GM19397 (cell line): Measurements from ENCODE around the gene MMP23B.
"Not testable (repeated sequence)": the region's sequence is repeated elsewhere in the genome, so short reads cannot be mapped to it uniquely, and the experiment has no call there.

Experiments used
- ATAC-seq: cut with Tn5 transposase; IDR thresholded peaks from one replicate; pipeline ENCODE4 v1.9.1; 2021; ENCODE audit warnings: mild to moderate bottlenecking, moderate library complexity; ENCODE audit not compliant: unreplicated experiment

Gene MMP23B

DNA sequence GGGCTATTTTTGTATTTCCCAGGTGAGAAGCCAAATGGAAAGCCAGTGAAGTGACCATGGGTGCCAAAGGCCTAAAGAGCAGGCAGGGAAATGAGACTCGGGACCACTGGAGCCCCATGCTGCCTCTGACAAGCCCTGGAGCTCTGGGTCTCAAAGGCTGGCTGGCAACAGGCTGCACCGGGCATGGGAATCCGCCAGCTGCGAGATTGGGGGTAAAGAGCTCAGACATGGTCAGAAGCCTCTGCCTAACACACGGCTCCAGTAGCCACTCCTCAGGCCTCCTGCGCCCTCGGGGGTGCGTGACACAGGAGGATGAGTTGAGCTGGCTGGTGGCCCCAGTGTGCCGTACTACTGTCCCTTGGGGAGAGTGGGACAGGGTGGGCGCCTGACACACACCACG, 32.3 kb downstream of the MMP23B start:
- ATAC-seq, result not testable (repeated sequence)

DNA sequence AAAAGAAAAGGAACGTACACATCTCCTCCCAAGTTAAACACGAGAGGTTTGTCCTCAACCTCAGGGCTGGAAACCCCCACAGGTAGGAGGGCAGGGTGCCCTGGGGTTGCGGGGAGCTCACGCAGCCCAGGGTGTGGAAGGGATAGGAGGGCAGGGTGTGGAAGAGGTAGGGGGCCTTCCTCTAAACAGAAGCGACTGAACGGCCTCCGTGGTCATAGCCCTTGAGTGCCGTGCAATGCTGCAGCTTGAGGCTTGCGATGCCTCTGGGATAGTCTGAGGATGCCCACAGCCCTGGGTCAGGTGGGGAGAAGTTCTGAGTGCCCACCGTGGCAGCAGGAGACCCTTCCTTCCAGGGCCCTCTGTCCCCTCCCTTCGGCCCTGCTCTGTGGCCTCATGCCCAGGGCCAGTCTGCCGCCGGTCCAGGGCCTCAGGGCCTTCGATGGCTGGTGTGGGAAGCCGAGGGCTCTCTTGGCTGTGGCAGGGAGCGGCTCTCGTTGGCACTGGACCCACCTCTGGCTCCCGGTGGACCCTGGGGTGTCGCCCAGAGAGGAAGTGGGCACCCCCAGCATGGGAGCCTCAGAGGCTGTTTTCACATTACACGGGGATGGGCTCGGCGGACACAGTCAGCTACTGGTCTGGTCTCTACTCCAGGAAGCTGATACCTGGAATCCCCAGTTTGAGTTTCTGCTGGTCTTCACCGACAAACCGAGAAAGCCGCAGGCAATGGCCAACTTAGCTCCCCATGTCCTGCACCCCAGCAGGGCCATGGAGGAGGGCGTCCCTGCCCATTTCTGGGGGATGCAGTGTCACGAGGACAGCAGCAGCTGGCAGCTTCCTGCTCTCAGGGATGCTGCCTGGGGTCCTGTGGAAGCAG, 33.2 kb downstream of the MMP23B start:
- no peak for ATAC-seq

DNA sequence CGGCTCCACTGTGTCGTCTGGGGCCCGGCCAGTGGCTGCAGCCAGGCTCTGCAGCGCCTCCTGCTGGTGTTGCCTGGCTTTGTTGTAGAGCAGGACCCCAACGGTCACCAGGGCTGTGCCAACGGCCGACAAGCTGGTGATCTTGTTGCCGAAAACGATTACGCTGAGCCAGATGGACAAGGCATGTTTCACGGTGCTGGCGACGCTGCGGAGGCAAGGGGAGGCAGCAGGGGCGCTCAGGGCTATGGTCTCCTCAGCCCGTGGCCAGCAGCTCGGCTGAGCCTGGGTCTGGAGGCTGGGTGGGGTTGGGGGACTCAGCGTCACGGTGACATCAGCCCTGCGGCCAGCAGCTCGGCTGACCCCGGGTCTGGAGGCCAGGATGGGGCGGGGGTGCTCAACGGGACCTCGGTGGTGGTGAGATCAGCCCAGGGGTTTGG, 33.9 kb downstream of the MMP23B start:
- ATAC-seq, result no peak

DNA sequence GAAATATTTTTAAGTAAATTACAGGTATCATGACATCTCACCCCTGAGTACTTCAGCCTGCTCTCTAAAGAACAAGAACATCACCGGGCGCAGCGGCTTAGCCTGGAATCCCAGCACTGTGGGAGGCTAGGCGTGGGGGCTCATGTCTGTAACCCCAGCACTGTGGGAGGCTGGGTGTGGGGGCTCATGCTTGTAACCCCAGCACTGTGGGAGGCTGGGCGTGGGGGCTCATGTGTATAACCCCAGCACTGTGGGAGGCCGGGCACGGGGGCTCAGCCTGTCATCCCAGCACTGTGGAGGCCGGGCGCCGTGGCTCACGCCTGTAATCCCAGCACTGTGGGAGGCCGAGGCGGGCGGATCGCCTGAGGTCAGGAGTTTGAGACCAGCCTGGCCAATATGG, 34.6 kb downstream of the MMP23B start:
- no peak for ATAC-seq

DNA sequence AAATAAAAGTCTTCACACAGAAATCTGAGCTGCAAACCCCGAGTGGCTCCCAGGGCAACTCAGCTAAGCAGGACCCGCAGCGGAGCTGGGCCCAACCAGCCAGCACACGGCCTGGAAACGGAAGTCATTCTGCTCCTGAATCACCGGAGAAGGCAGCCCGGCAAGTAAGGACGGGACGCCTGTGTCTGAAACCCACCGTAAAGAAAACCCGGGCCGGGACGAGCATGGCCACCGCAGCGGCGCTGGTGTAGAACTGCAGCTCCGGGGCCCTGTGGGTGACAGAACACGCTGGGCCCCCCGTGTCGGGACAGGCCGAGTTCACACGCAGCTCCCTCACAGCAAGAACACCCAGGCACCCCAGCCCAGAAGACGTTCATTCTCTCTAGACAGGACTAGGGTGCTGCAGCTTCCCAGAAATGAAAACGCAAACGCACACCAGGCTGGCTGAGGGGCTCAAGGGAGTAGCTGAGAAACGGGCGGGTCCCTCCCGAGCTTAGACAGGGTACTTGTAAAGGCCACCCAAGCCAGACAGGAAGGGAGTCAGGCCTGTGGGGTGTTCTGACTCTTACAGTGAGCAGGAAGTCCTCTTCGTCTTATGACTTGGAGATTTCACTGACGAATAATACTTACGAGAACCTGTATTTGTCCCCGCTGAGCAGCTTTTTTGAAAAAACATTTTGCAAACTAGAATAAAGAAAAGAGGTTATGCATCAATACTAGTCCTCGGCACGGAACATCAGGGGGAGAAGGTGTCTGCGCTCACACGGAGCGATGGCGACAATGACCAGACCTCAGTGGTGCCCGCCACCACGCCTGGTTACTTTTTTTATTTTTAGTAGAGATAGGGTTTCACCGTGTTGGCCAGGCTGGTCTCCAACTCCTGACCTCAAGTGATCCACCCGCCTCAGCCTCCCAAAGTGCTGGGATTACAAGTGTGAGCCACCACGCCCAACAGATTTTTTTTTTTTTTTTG, 37.8 kb downstream of the MMP23B start:
- ATAC-seq, result no peak

DNA sequence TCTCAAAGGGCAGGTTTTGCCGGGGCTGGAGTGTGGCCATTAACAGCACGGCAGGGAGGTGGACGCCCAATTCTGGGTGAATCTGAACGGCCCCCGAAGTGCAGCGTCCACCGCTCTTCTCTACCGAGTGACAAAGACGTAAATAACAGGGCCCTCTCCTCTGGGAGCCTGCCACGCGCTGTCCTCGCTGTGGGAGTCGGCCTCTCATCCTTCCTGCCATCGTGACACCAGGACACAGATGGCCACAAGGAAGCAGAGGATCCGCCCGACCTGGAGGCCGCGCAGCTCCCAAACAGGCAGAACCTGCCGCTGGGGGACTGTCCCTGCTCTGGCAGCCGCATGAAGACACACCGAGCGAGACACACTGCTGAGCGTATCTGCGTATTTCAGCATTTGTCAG, 38.9 kb downstream of the MMP23B start:
- no peak for ATAC-seq

DNA sequence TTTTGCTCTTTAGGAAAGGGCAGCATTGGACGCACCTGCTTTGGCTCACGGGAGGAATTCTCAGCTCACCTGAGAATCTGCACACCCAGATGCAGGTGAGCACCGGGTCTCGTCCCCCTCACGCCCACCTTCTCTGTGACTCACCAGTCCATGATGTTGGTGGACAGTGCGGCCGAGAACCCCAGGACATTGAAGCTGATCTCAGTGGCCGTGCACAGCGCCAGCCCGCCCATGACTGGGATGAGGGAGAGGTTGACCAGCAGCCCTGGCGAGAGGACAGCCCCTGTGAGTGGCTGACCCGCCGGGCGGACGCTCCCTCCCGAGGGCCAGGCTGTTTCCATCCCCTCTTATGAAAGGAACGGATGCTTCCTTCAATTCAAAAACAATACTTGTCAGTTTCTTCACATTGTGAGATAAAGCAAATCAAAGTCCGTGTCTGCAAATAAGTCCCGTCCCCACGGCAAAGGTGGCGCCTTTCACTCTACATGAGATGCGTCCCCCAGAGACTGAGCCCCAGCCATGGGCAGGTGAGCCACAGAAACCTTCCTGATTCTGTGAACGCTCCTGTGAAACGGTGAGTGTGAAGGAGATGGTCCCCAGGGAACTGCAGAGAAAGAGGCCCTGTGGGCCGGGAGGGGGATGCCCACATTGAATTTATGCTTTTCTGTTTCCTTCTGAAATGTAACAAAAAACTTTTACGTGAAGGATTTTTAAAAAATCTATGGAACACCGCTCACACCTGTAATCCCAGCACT, 39.6 kb downstream of the MMP23B start:
- no peak for ATAC-seq

DNA sequence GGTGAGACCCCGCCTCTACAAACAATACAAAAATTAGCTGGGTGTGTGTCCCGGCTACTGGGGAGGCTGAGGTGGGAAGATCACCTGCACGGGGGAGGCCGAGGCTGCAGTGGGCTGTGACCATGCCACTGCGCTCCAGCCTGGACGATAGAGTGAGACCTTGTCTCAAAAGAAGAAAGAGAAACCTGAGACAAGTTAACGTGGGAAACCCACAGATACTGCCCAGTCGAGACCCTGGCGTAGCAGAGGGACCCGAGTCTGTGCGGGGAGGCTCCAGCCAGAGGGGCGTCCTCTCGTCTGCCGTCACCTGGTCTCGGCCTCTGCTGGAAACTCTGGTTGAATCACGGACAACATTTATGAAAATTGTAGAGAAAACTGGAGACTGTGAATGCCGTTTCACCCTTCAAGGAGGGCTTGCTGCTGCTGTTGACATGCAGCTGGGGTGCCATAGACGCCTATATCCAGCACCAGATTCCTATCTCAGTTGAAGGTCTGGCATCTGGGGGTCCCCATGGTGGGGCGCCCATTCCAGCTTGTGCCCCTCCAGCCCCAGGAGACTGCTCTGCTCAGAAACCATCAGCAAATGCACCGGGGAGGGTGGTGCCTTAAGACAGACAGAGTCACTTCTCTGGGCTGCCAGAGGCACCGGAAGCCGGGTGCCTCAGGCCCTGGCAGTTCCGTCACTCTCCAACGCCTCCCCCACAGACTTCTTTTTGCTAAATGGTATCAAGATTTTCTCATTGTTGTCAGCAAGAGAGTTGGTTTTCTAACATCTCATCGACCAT, 40.4 kb downstream of the MMP23B start:
- no peak for ATAC-seq

DNA sequence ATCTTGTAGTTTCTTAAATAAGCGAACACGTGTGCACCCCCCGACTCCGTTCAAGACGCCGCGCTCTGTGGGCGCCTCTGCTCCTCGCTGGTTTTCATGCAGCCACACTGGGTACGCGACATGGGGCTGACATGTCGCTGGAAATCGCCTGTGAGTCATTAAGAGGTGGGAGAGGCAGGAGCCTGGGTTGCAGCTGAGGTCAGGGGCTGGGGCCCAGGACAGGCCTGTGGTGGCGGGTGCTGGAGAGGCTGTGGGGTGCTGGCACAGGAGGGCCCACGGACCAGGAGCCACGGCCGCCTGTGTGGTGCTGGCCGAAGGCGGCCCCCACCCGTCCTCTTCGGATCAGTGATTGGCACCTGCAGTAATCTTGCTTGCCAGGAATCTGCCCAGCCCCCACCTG, 42.8 kb downstream of the MMP23B start:
- not testable (repeated sequence) for ATAC-seq

DNA sequence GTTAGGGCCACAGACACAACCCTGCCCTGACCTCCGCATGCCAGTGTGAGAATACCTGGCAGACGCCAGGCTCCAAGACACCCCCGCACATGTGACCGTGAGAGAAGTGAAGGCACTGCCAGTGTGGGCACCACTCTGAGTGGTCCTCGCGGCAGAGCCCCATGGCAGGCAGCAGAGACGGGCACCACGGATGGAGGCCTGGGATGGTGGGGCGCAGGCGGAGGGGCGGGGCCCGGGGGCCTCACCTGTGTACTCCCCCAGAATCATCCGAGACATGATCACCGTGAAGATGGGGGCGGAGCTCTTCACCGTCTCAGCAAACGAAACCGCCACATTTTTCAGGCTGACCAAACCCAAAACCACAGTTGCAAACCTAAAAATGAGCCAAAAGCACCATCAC, 43.2 kb downstream of the MMP23B start:
- ATAC-seq, result not testable (repeated sequence)

DNA sequence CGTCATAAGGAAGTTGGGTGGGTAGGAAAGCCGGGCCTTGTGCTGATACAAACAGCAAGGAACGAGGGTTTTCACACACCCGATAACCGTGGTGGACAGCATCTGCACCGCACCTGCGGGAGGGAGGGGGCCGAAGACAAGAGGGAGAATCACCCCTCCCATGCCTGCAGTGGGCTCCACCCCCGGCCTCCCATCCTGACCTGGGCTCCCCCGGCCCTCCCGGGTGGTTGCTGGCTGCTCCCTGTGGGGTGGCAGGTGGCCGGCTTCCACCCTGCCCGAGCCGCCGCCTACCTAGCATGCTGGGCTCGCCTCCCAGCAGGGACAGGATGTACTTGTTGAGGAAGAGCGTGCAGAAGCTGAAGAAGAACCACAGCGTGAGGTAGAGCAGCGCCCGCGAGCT, 44.1 kb downstream of the MMP23B start:
- not testable (repeated sequence) for ATAC-seq

DNA sequence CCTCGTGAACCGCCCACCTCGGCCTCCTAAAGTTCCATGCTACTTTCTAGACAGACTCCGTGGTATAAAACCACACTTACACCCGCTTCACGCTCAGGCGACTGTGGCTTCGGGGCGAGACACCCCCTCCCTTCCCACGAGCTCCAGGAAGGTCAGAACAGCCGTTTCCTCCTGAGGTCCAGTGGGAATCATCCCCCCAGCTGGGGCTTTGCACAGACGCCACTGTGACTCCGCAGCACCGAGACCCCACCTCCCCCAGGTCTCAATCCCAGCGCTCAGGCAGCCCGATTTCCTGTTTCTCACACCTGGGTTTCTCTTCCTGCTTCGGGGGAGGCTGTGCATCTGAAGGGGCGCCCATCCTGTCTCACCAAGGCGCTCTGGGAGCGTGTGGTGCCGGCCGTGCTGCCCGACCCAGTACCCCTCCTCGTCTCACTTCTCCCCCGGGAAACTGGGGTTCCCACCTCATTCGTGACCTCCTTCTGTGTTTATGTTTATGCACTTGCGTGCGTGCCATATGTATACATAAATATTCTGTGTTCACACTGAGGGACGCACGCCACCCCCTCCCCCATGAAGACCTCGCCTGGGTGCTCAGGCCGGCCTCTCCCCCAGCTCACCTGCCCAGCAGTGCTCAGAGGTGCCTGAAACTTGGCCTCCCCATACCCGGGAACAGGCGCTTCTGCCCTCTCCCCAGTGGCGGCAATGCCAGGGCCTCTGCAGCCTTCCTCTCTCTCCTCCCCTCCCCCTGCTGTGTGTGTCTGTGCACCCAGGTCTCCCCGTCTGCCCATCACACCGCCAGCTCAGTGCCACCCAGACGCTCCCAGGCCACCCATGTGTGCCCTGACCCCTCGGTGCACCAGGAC, 46.0 kb downstream of the MMP23B start:
- ATAC-seq, result peak; percentile 62

DNA sequence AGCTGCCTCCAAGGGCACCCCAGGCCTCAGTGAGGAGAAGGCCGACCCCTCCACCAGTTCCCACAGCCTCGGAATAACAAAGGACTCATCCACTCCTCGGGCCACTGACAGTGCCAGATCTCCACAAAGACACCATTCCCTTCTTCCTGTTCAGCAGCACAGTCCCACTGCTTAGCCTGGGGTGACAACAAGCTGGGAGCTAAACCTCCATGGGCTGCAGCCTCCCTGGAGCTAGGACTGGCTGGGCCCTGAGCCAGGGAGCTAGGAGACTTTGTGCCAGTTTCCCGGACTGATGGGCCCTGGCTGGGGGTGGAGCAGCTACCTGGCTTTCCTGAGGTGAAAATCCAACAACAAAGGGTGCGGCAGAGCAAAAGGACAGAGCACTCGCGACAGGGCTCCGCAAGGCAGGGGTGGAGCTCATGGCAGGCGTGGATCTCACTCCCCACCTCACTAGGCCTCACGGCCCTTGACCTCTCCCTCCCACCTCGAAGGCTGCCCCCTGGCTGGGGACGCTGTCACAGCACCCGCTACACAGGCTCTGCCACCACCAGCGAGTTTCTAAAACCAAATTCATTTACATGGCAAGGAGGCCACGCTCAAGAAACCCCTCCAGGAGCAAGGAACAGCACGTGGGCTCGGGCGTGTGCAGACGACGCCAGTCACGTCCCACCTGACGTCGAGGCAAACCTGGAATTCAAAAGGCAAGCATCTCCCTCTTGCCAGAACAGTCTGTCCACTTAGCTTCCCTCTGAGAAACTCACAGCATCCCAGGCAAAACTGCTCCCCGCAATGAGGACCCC, 46.8 kb downstream of the MMP23B start:
- ATAC-seq, result peak; percentile 1

DNA sequence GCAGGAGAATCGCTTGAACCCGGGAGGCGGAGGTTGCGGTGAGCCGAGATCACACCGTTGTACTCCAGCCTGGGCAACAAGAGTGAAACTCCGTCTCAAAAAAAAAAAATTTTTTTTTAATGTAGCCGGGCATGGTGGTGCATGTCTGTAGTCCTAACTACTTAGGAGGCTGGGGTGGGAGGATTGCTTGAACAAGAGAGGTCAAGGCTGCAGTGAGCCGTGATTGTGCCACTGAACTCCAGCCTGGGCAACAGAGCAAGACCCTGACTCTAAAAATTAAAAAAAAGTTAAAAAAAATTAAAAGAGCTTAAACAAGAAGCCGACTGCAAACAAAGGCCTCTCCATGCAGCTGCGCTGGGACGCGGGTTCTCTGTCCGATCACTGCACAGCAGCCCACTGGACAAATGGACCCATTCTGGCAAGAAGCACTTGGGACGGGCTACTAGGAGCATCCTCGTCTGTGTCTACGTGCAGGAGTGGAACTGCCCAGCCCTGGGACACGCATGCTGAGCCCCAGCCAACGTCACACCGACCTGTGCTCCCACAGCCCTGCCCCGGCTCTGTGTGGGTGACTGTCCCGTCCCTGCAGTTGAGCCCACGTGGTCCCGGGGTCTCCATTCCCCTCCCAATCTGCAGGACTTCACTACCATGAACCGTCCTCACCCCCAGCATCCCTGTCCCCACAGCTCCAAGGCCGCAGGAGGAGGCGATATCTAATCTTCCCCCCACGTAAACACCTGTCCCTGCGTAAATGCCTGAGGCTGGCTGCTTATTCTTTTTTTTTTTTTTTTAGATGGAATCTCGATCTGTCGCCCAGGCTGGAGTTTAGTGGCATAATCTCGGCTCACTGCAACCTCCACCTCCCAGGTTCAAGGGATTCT, 48.3 kb downstream of the MMP23B start:
- ATAC-seq, result no peak

DNA sequence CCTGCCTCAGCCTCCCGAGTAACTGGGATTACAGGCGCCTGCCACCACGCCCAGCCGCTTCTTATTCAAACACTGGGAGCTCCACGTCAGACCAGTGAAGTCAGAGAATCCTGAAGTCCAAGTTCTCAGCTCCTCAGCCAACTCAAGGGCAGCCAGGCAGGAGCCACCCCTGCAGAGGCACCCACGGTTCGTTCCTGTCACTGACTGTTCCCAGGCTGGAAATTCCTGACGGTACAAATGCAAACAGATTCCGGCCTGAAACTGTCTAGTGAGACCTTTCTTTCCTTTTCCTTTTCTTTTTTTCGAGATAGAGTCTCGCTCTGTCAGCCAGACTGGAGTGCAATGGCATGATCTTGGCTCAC, 48.9 kb downstream of the MMP23B start:
- no peak for ATAC-seq

DNA sequence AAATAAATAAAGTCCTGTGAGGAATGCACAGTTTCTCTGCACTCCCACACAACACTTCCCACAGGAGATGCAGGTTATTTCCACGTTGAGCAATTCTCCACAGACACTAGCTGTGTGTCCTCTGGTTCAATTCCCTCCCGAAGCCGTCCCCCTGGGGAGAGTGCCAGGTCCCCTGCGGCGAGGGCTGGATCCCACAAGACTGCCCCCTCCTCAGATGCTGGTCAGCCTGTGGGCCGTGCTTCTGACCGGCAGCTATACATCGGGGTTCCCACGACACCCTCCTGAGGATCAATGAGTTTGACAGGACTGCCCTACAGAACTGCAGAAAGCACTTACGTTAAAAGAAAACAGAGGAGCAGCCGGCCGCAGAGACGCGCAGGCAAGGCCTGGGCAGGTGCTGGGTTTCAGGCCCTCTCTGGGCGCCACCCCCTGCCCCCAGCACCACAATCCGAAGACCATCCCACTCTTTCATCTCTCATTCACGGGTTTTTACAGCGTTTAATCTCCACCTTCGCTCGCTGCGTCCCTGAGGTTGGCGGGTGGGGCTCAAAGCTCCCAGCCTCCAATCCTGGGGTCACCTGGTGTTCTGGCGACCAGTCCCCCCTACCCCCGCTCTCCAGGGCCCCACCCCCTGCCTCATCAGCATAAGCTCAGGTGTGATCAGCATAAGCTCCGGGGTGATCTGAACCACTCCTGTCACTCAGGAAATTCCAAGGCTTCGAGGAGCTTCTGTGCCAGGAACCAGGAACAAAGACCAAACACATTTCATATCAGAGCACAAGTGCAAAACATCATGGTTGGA, 51.3 kb downstream of the MMP23B start:
- no peak for ATAC-seq
